K562 (cell line): ENCODE measurements around the gene PPFIA3. TPM values are rescaled to one million over a fixed set of nuclear protein-coding genes. Genes with fewer than 3 reads are reported as not detected.

Source experiments
- CBFB ChIP-seq: sonication (generic); formaldehyde crosslinking; IDR thresholded peaks from 2 replicates; pipeline ENCODE4 v1.4.0; 2020; ENCODE audit warnings: mild to moderate bottlenecking, missing genetic modification reagents
- ERF ChIP-seq: fragments of 450-650 bp; formaldehyde crosslinking; IDR thresholded peaks from 2 replicates; pipeline ENCODE4 v1.4.0; 2020; ENCODE audit warnings: mild to moderate bottlenecking, mixed read lengths
- HCFC1 ChIP-seq: IDR thresholded peaks from 2 replicates; pipeline ENCODE4 v1.6.1; 2012; ENCODE audit warnings: low read depth, low read length, improper control_type of control experiment
- HDAC6 ChIP-seq: IDR thresholded peaks from 2 replicates; pipeline ENCODE4 v1.6.1; 2012; ENCODE audit warnings: low read depth, mild to moderate bottlenecking, control low read depth, inconsistent platforms, low read length, moderate library complexity
- HDGF ChIP-seq: fragments of 450-650 bp; IDR thresholded peaks from 2 replicates; pipeline ENCODE4 v1.6.1; 2016
- HNRNPLL ChIP-seq: fragments of 200-400 bp; formaldehyde crosslinking; IDR thresholded peaks from 2 replicates; pipeline ENCODE4 v1.6.1; 2017; ENCODE audit warnings: low read length, low read depth, mild to moderate bottlenecking; ENCODE audit not compliant: poor library complexity, severe bottlenecking
- ILK ChIP-seq: fragments of 450-650 bp; IDR thresholded peaks from 2 replicates; pipeline ENCODE4 v1.6.1; 2016; ENCODE audit warnings: missing genetic modification characterization, low read depth, mild to moderate bottlenecking, missing compliant biosample characterization, moderate library complexity, borderline replicate concordance
- KDM2B ChIP-seq: fragments of 250-450 bp; sonication (Bioruptor Pico); IDR thresholded peaks from 2 replicates; pipeline ENCODE4 v1.8.0; 2021; ENCODE audit warnings: mild to moderate bottlenecking, moderate library complexity
- NFXL1 ChIP-seq: fragments of 450-650 bp; formaldehyde crosslinking; IDR thresholded peaks from 2 replicates; pipeline ENCODE4 v1.4.0; 2021; ENCODE audit warnings: mild to moderate bottlenecking
- NR2F6 ChIP-seq: fragments of 450-650 bp; formaldehyde crosslinking; IDR thresholded peaks from 2 replicates; pipeline ENCODE4 v1.4.0; 2020; ENCODE audit warnings: mild to moderate bottlenecking
- RBFOX2 ChIP-seq: fragments of 200-400 bp; formaldehyde crosslinking; IDR thresholded peaks from 2 replicates; pipeline ENCODE4 v1.6.1; 2017; ENCODE audit warnings: low read depth, mild to moderate bottlenecking, low read length, moderate library complexity
- SLC30A9 ChIP-seq: fragments of 250-450 bp; sonication (Bioruptor Pico); IDR thresholded peaks from 2 replicates; pipeline ENCODE4 v1.8.0; 2022; ENCODE audit warnings: mild to moderate bottlenecking, moderate library complexity
- SMARCE1 ChIP-seq: fragments of 450-650 bp; IDR thresholded peaks from 2 replicates; pipeline ENCODE4 v1.7.1; 2016; ENCODE audit warnings: mild to moderate bottlenecking
- SP1 ChIP-seq: sonication (generic); formaldehyde crosslinking; IDR thresholded peaks from 2 replicates; pipeline ENCODE4 v1.8.1; 2022; ENCODE audit warnings: mild to moderate bottlenecking, missing genetic modification reagents
- TEAD1 ChIP-seq, 2 experiments: fragments of 450-650 bp in 1 of 2; sonication (generic) in 1 of 2; formaldehyde crosslinking; IDR thresholded peaks; 2 replicates each; pipeline versions ENCODE4 v1.4.0 to v1.8.0; 2020 to 2022; ENCODE audit warnings: mild to moderate bottlenecking in 2 of 2, missing genetic modification reagents in 1 of 2
- ZNF140 ChIP-seq: fragments of 250-450 bp; sonication (Bioruptor Pico); IDR thresholded peaks from 2 replicates; pipeline ENCODE4 v1.8.0; 2021; ENCODE audit warnings: moderate library complexity, mild to moderate bottlenecking, inconsistent platforms
- ZNF184 ChIP-seq: sonication (generic); formaldehyde crosslinking; IDR thresholded peaks from 2 replicates; pipeline ENCODE4 v1.5.0; 2020; ENCODE audit warnings: missing genetic modification reagents
- ZNF766 ChIP-seq: fragments of 200-800 bp; sonication (Bioruptor generic); conservative IDR thresholded peaks from 2 replicates; pipeline ENCODE4 v1.6.1; 2016; ENCODE audit warnings: missing genetic modification characterization, missing compliant biosample characterization
- ZNF830 ChIP-seq: fragments of 250-450 bp; sonication (Bioruptor Pico); IDR thresholded peaks from 2 replicates; pipeline ENCODE4 v1.5.0; 2021; ENCODE audit warnings: mild to moderate bottlenecking
- polyA plus RNA-seq, 8 experiments: library from polyadenylated mRNA; depleted of rRNA in 4 of 8; stranded (reverse) in 5 of 8; unstranded in 3 of 8; fragments of >200 nt; fragmentation: Nextera tagmentation in 2 of 8; fragmentation: Illumina TruSeq in 1 of 8; extraction: Ambion mirVana in 2 of 8; extraction: Trizol in 1 of 8; gene quantifications; 2 replicates each; pipeline versions ENCODE4 v1.2.1 to v1.2.3, GENCODE V29; 2011 to 2014; ENCODE audit warnings: inconsistent platforms in 1 of 8, missing spikeins in 1 of 8
- total RNA-seq, 7 experiments: library from RNA; depleted of rRNA in 6 of 7; stranded (reverse); fragments of >200 nt in 6 of 7; fragmentation: Illumina TruSeq in 2 of 7; extraction: Trizol in 2 of 7; gene quantifications; 2 replicates each; pipeline versions ENCODE4 v1.2.1 to v1.2.3, GENCODE V29; 2011 to 2021; ENCODE audit warnings: low replicate concordance in 1 of 7
- TF ChIP-seq, protein P1 (sequence below): sonication (generic); formaldehyde crosslinking; IDR thresholded peaks from 2 replicates; pipeline ENCODE4 v1.4.0; 2020; ENCODE audit warnings: mild to moderate bottlenecking, missing genetic modification reagents
- TF ChIP-seq, protein P2 (sequence below): sonication (generic); formaldehyde crosslinking; IDR thresholded peaks from 2 replicates; pipeline ENCODE4 v1.8.0; 2022; ENCODE audit warnings: missing genetic modification reagents, mild to moderate bottlenecking, borderline replicate concordance
- TF ChIP-seq, protein P3 (sequence below): fragments of 450-650 bp; formaldehyde crosslinking; conservative IDR thresholded peaks from 2 replicates; pipeline ENCODE4 v1.4.0; 2022; ENCODE audit warnings: mild to moderate bottlenecking, missing genetic modification characterization
- TF ChIP-seq, protein P4 (sequence below), 2 experiments: fragments of 200-800 bp in 1 of 2; sonication (Bioruptor generic) in 1 of 2; sonication (generic) in 1 of 2; formaldehyde crosslinking in 1 of 2; IDR thresholded peaks in 1 of 2; conservative IDR thresholded peaks in 1 of 2; 2 replicates each; pipeline versions ENCODE4 v1.5.0 to v1.6.1; 2016 to 2020; ENCODE audit warnings: missing compliant biosample characterization in 1 of 2, missing genetic modification characterization in 1 of 2, missing genetic modification reagents in 1 of 2

PPFIA3 gene
- total and polyA plus RNA-seq, 9 of the 15 experiments (the other 6 are each of a cell fraction or from before 2014, with no cell fraction given), result 0.10 to 53.0 (median 17.6) TPM

DNA sequence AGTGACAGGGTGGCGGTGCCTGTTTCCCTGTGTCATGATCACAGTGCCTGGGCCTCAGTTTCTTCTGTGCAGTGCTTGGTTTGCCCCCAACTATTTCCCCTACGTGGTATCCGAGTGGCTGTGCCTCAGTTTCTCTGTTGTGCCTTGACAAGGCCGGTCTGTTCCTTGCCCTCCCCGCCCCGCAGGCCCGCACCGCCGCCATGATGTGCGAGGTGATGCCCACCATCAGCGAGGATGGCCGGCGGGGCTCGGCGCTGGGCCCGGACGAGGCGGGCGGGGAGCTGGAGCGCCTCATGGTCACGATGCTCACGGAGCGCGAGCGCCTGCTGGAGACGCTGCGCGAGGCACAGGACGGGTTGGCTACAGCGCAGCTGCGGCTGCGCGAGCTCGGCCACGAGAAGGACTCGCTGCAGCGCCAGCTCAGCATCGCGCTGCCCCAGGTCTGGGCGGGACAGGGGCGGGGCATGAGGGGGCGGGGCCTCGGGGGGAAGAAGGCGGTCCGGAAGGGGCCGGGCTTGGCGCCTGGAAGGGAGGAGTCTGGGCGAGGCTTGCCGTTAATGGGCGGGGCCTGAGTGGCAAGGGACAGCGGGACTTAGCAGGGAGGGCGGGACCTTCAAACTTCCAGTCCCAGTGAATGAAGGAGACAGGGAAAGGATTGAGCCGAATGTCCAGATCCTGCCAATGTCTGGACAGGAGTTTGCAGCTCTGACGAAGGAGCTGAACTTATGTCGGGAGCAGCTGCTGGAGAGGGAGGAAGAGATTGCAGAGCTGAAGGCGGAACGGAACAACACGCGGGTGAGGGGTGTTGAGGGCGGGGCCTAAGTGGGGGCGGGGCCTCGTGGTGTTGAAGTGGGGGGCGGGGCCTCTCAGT lies 8.6 kb downstream of the PPFIA3 start (continued):
- TF ChIP-seq ZNF830 (CRISPR knock-in tag) (no peak), SLC30A9 (CRISPR knock-in tag) (no peak), HDGF (0 out of 2 replicates have a peak, but pooled peaks have one; percentile 54), SMARCE1 (no peak), SP1 (peak; percentile 74), ZNF140 (no peak), TEAD1 (CRISPR knock-in tag; IDR thresholded peaks at IDR 0.05) (peak; percentile 16 to 87; a peak in 1 of 4 replicates), CBFB (CRISPR knock-in tag) (peak; percentile 87), HDAC6 (no peak), ILK (tag) (no peak), ZNF766 (CRISPR knock-in tag) (no peak), NFXL1 (no peak), HNRNPLL (no peak), ZNF184 (no peak), RBFOX2 (peak; percentile 87), HCFC1 (no peak; the same call in 1 of the 2 replicates), KDM2B (CRISPR knock-in tag) (peak; percentile 82; the same call in 1 of the 2 replicates), ERF (CRISPR knock-in tag) (peak; percentile 76; the same call in 1 of the 2 replicates), NR2F6 (CRISPR knock-in tag) (no peak)
- TF ChIP-seq, protein P1, sequence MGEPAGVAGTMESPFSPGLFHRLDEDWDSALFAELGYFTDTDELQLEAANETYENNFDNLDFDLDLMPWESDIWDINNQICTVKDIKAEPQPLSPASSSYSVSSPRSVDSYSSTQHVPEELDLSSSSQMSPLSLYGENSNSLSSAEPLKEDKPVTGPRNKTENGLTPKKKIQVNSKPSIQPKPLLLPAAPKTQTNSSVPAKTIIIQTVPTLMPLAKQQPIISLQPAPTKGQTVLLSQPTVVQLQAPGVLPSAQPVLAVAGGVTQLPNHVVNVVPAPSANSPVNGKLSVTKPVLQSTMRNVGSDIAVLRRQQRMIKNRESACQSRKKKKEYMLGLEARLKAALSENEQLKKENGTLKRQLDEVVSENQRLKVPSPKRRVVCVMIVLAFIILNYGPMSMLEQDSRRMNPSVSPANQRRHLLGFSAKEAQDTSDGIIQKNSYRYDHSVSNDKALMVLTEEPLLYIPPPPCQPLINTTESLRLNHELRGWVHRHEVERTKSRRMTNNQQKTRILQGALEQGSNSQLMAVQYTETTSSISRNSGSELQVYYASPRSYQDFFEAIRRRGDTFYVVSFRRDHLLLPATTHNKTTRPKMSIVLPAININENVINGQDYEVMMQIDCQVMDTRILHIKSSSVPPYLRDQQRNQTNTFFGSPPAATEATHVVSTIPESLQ (CRISPR knock-in tag), result peak; percentile 100
- TF ChIP-seq, protein P2, sequence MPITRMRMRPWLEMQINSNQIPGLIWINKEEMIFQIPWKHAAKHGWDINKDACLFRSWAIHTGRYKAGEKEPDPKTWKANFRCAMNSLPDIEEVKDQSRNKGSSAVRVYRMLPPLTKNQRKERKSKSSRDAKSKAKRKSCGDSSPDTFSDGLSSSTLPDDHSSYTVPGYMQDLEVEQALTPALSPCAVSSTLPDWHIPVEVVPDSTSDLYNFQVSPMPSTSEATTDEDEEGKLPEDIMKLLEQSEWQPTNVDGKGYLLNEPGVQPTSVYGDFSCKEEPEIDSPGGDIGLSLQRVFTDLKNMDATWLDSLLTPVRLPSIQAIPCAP, result no peak
- TF ChIP-seq, protein P3, sequence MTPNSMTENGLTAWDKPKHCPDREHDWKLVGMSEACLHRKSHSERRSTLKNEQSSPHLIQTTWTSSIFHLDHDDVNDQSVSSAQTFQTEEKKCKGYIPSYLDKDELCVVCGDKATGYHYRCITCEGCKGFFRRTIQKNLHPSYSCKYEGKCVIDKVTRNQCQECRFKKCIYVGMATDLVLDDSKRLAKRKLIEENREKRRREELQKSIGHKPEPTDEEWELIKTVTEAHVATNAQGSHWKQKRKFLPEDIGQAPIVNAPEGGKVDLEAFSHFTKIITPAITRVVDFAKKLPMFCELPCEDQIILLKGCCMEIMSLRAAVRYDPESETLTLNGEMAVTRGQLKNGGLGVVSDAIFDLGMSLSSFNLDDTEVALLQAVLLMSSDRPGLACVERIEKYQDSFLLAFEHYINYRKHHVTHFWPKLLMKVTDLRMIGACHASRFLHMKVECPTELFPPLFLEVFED, result no peak
- TF ChIP-seq, protein P4, sequence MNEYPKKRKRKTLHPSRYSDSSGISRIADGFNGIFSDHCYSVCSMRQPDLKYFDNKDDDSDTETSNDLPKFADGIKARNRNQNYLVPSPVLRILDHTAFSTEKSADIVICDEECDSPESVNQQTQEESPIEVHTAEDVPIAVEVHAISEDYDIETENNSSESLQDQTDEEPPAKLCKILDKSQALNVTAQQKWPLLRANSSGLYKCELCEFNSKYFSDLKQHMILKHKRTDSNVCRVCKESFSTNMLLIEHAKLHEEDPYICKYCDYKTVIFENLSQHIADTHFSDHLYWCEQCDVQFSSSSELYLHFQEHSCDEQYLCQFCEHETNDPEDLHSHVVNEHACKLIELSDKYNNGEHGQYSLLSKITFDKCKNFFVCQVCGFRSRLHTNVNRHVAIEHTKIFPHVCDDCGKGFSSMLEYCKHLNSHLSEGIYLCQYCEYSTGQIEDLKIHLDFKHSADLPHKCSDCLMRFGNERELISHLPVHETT (CRISPR knock-in tag; conservative IDR thresholded peaks at IDR 0.05 in 1 of 2, IDR thresholded peaks at IDR 0.05 in 1 of 2), result peak in 1 of 2 experiments; percentile 81; a peak in 2 of 4 replicates
